B cell (primary cell): ENCODE measurements around the gene RPL35. TPM values are rescaled to one million over a fixed set of nuclear protein-coding genes. Genes with fewer than 3 reads are reported as not detected.

Experiments
- ATAC-seq: fragments of 200-7000 bp; cut with Tn5 transposase; one replicate; pipeline ENCODE4 v1.10.0; 2021; ENCODE audit warnings: low read depth, mild to moderate bottlenecking, moderate number of reproducible peaks, moderate library complexity
- CTCF ChIA-PET: fragments of 350-600 bp; sonication (Branson Sonifier 250); formaldehyde crosslinking; loops from one replicate; lab custom pipeline; 2021; ENCODE audit warnings: antibody characterized with exemption, inconsistent platforms; lab: Charles Lee
- POLR2A ChIA-PET: fragments of 350-600 bp; sonication (Branson Sonifier 250); formaldehyde crosslinking; loops from one replicate; lab custom pipeline; 2021; ENCODE audit warnings: antibody characterized with exemption; lab: Charles Lee
- DNase-seq: peaks from one replicate; pipeline ENCODE4 v3.0.0; 2013
- H2AFZ ChIP-seq: 2 replicates; pipeline ENCODE4 v1.6.1; 2012; ENCODE audit warnings: mild to moderate bottlenecking, low read depth, low read length; ENCODE audit not compliant: insufficient read depth, poor library complexity, severe bottlenecking
- H3K27ac ChIP-seq, 2 donors: 1 replicate in 1 of 2; 2 replicates in 1 of 2; pipeline ENCODE4 v1.5.1; 2012 to 2013; ENCODE audit warnings: low read length in 2 of 2, mild to moderate bottlenecking in 2 of 2, moderate library complexity in 1 of 2
- H3K27me3 ChIP-seq, 4 experiments: fragments of 200-600 bp in 1 of 4; sonication (generic) in 1 of 4; replicated peaks in 1 of 4; 1 replicate in 2 of 4; 2 replicates in 2 of 4; pipeline versions ENCODE4 v1.6.1 to v1.7.0; 2013 to 2016; ENCODE audit warnings: low read length in 3 of 4, mild to moderate bottlenecking in 2 of 4, mixed read lengths in 1 of 4, moderate library complexity in 1 of 4; ENCODE audit not compliant: insufficient read depth in 4 of 4, control insufficient read depth in 3 of 4; ENCODE audit errors: control extremely low read depth in 1 of 4
- H3K36me3 ChIP-seq, 2 experiments: replicated peaks in 1 of 2; 1 replicate in 1 of 2; 2 replicates in 1 of 2; pipeline versions ENCODE4 v1.6.1 to v1.7.1; 2013; ENCODE audit warnings: low read length in 1 of 2; ENCODE audit not compliant: insufficient read depth in 2 of 2, control insufficient read depth in 1 of 2; ENCODE audit errors: control extremely low read depth in 1 of 2, extremely low read depth in 1 of 2
- H3K4me1 ChIP-seq, 2 donors: fragments of 200-600 bp in 1 of 2; sonication (generic) in 1 of 2; 1 replicate in 1 of 2; 2 replicates in 1 of 2; pipeline versions ENCODE4 v1.5.1 to v1.6.1; 2013 to 2017; ENCODE audit warnings: low read length in 2 of 2; ENCODE audit not compliant: control insufficient read depth in 2 of 2, insufficient read depth in 2 of 2
- H3K4me2 ChIP-seq: replicated peaks from 2 replicates; pipeline ENCODE3; 2012; ENCODE audit warnings: mild to moderate bottlenecking, low read depth, low read length; ENCODE audit not compliant: poor library complexity, severe bottlenecking
- H3K4me3 ChIP-seq, 5 experiments: fragments of 200-600 bp in 1 of 5; sonication (generic) in 1 of 5; 1 replicate in 3 of 5; 2 replicates in 2 of 5; pipeline versions ENCODE4 v1.5.1 to v1.7.0; 2011 to 2016; ENCODE audit warnings: low read length in 4 of 5, mild to moderate bottlenecking in 4 of 5, low read depth in 2 of 5, control low read depth in 1 of 5, moderate library complexity in 1 of 5; ENCODE audit not compliant: insufficient read depth in 1 of 5; ENCODE audit errors: control extremely low read depth in 1 of 5, extremely low read depth in 1 of 5
- H3K79me2 ChIP-seq: fragments of 200-600 bp; sonication (generic); one replicate; pipeline ENCODE4 v1.6.0; 2016; ENCODE audit warnings: low read length; ENCODE audit not compliant: control insufficient read depth, insufficient read depth
- H3K9ac ChIP-seq: fragments of 200-600 bp; sonication (generic); 2 replicates; pipeline ENCODE4 v1.6.1; 2017; ENCODE audit warnings: mild to moderate bottlenecking, low read length, moderate library complexity
- H3K9me3 ChIP-seq, 3 donors: one replicate each; pipeline versions ENCODE4 v1.6.1 to v1.7.1; 2013; ENCODE audit warnings: low read length in 2 of 3; ENCODE audit not compliant: control insufficient read depth in 2 of 3, insufficient read depth in 1 of 3; ENCODE audit errors: control extremely low read depth in 1 of 3
- H4K20me1 ChIP-seq: 2 replicates; pipeline ENCODE4 v1.6.0; 2012; ENCODE audit warnings: mild to moderate bottlenecking, low read length; ENCODE audit not compliant: insufficient read depth, control insufficient read depth, poor library complexity, severe bottlenecking
- H3K27ac Mint-ChIP-seq: one replicate; pipeline ENCODE4 v1.8.0; 2021; ENCODE audit warnings: mixed read lengths
- H3K27me3 Mint-ChIP-seq: one replicate; pipeline ENCODE4 v1.8.0; 2021; ENCODE audit warnings: mixed read lengths
- H3K4me1 Mint-ChIP-seq: one replicate; pipeline ENCODE4 v1.8.0; 2021; ENCODE audit warnings: mixed read lengths
- H3K4me3 Mint-ChIP-seq: one replicate; pipeline ENCODE4 v1.8.0; 2021; ENCODE audit warnings: mixed read lengths
- H3K9me3 Mint-ChIP-seq: one replicate; pipeline ENCODE4 v1.8.0; 2022; ENCODE audit warnings: mixed read lengths; ENCODE audit not compliant: insufficient read depth
- EZH2 ChIP-seq: IDR thresholded peaks from 2 replicates; pipeline ENCODE4 v1.6.1; 2012; ENCODE audit warnings: borderline replicate concordance, low read depth, mild to moderate bottlenecking, moderate library complexity, low read length; ENCODE audit not compliant: insufficient read depth, poor library complexity, severe bottlenecking
- WGBS: methylation state at CpG from one replicate; pipeline ENCODE4 v1.1.5; 2013; ENCODE audit warnings: missing lambda C conversion rate; ENCODE audit not compliant: insufficient coverage; 5-methylcytosine and 5-hydroxymethylcytosine counted together
- intact Hi-C: fragments of 100-400 bp; cut with micrococcal nuclease; formaldehyde crosslinking; loops from one replicate; pipeline ENCODE4 v1.10.0; 2022
- polyA plus RNA-seq: library from polyadenylated mRNA; depleted of rRNA; stranded (reverse); fragments of >200 nt; gene quantifications from 2 replicates; pipeline ENCODE4 v1.2.3, GENCODE V29; 2012
- total RNA-seq, 2 donors: library from RNA; stranded (reverse); fragments of 120-200 nt in 1 of 2; gene quantifications; 1 replicate in 1 of 2; 2 replicates in 1 of 2; pipeline versions ENCODE4 v1.2.3 to v1.2.4, GENCODE V29; 2013 to 2022
- TF ChIP-seq, protein P1 (sequence below): fragments of 200-600 bp; IDR thresholded peaks from one replicate; pipeline ENCODE4 v1.8.0; 2022; ENCODE audit warnings: antibody characterized with exemption, mild to moderate bottlenecking

The RPL35 gene
- total and polyA plus RNA-seq, 2 donors (not counting 1 experiment from before 2014, with no cell fraction given), result 1,609 to 3,858 TPM

DNA sequence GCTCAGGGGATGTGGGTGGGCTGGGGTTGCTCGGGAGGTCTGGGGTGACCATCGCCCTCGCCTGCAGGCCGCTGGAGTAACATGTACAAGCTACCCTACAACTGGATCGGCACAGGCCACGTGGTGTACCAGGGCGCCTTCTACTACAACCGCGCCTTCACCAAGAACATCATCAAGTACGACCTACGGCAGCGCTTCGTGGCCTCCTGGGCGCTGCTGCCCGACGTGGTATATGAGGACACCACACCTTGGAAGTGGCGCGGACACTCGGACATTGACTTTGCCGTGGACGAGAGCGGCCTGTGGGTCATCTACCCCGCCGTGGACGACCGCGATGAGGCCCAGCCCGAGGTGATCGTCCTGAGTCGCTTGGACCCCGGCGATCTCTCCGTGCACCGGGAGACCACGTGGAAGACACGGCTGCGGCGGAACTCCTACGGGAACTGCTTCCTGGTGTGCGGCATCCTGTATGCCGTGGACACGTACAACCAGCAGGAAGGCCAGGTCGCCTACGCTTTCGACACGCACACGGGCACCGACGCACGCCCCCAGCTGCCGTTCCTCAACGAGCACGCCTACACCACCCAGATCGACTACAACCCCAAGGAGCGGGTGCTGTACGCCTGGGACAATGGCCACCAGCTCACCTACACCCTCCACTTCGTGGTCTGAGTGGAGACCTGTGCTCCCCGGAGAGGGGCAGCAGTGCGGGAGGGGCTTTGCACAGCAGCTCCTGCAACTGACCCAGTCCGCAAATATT lies 51.8 kb downstream of the RPL35 start:
- Histone ChIP-seq H3K79me2 (no peaks in the 10 kb centered on the region), H3K4me2 (no peak overlapping the region), H3K36me3 (no peaks in the 10 kb centered on the region), H2AFZ (no peak overlapping the region), H3K9ac (no peak overlapping the region), H3K4me3 (no peak overlapping the region), H3K9me3 (no peaks in the 10 kb centered on the region), H3K27me3 (no peaks in the 10 kb centered on the region), H4K20me1 (no peaks in the 10 kb centered on the region), H3K4me1 (no peaks in the 10 kb centered on the region), H3K27ac (no peak overlapping the region)
- intact Hi-C loops, result no loop called here
- TF ChIP-seq EZH2, result no peak
- TF ChIP-seq, protein P1, sequence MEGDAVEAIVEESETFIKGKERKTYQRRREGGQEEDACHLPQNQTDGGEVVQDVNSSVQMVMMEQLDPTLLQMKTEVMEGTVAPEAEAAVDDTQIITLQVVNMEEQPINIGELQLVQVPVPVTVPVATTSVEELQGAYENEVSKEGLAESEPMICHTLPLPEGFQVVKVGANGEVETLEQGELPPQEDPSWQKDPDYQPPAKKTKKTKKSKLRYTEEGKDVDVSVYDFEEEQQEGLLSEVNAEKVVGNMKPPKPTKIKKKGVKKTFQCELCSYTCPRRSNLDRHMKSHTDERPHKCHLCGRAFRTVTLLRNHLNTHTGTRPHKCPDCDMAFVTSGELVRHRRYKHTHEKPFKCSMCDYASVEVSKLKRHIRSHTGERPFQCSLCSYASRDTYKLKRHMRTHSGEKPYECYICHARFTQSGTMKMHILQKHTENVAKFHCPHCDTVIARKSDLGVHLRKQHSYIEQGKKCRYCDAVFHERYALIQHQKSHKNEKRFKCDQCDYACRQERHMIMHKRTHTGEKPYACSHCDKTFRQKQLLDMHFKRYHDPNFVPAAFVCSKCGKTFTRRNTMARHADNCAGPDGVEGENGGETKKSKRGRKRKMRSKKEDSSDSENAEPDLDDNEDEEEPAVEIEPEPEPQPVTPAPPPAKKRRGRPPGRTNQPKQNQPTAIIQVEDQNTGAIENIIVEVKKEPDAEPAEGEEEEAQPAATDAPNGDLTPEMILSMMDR, result no peak
- DNase-seq (no peak), ATAC-seq (no peak)
- H3K27ac Mint-ChIP-seq, result no peak overlapping the region
- no peaks in the 10 kb centered on the region for H3K27me3 Mint-ChIP-seq
- peaks cover 5% of the 10 kb centered on the region for H3K4me1 Mint-ChIP-seq
- H3K4me3 Mint-ChIP-seq, result no peak overlapping the region
- no peaks in the 10 kb centered on the region for H3K9me3 Mint-ChIP-seq
- POLR2A ChIA-PET, result no interaction called here
- WGBS, result 95% methylated on average over 60 of the region's 60 CpGs
- CTCF ChIA-PET, result no interaction called here

DNA sequence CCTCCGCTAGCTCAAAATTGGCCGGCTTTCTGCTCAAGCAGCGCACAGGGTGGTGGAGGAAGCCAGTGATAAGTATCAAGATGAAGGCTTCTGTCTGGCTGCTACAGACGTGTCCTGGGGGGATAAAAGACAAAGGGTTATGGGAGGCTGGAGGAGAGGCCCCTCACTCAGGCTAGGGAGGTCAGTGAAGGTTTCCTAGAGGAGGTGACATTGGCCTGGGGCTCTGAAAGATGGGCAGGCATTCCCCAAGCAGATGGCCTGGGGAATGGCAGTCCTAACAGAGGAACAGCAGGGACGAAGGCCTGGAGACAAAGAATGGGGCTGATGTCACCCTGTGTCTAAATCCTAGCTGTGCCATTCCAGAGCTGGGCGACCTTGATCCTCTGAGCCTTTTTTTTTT lies 52.5 kb downstream of the RPL35 start:
- Mint-ChIP-seq H3K4me3 (no peak overlapping the region), H3K9me3 (no peaks in the 10 kb centered on the region), H3K27me3 (no peaks in the 10 kb centered on the region), H3K27ac (no peak overlapping the region), H3K4me1 (peaks cover 5% of the 10 kb centered on the region)
- ChIA-PET POLR2A (no interaction called here), CTCF (no interaction called here)
- ATAC-seq, result no peak
- Histone ChIP-seq H3K4me1 (no peaks in the 10 kb centered on the region), H2AFZ (no peak overlapping the region), H3K9ac (no peak overlapping the region), H4K20me1 (no peaks in the 10 kb centered on the region), H3K79me2 (no peaks in the 10 kb centered on the region), H3K27ac (no peak overlapping the region), H3K4me3 (no peak overlapping the region), H3K4me2 (no peak overlapping the region), H3K27me3 (no peaks in the 10 kb centered on the region), H3K36me3 (no peaks in the 10 kb centered on the region), H3K9me3 (no peaks in the 10 kb centered on the region)
- 96% methylated on average over 6 of the region's 6 CpGs for WGBS
- intact Hi-C loops, result no loop called here
- no peak for DNase-seq
- no peak for TF ChIP-seq EZH2
- TF ChIP-seq, protein P1, result no peak
